Astrocyte (in vitro differentiated cells and primary cell): ENCODE data around the gene ALDH2.

Experiments
- CTCF ChIP-seq: IDR thresholded peaks from 2 replicates; pipeline ENCODE4 v1.5.1; 2011; ENCODE audit warnings: low read depth, mild to moderate bottlenecking, inconsistent platforms, low read length, moderate library complexity; ENCODE audit not compliant: insufficient read depth
- EZH2 ChIP-seq: IDR thresholded peaks from 2 replicates; pipeline ENCODE4 v1.6.1; 2012; ENCODE audit warnings: mild to moderate bottlenecking, low read length, inconsistent platforms; ENCODE audit not compliant: insufficient read depth

GRCh38 chr12:111756196-111756595, 10.5 kb upstream of the ALDH2 start:
- TF ChIP-seq CTCF, result no peak
- TF ChIP-seq EZH2, result no peak
